Left ventricle myocardium inferior (tissue), 1 donor: ENCODE data around the gene CCDC107. TPM values are rescaled to one million over a fixed set of nuclear protein-coding genes. Genes with fewer than 3 reads are reported as not detected.
A peak's percentile ranks its signal among the peaks of the same experiment; 100 is the strongest.

ENCODE experiments used
- DNase-seq: peaks from one replicate; pipeline ENCODE4 v3.0.0-alpha.2; 2020
- H3K27ac ChIP-seq: fragments of 200-600 bp; replicated peaks from 2 replicates; pipeline ENCODE4 v1.8.0; 2021
- H3K27me3 ChIP-seq: fragments of 200-600 bp; 2 replicates; pipeline ENCODE4 v1.8.0; 2021; ENCODE audit warnings: low read depth
- H3K36me3 ChIP-seq: fragments of 200-600 bp; 2 replicates; pipeline ENCODE4 v1.8.0; 2021
- H3K4me1 ChIP-seq: fragments of 200-600 bp; 2 replicates; pipeline ENCODE4 v1.8.0; 2021
- H3K4me3 ChIP-seq: fragments of 200-600 bp; 2 replicates; pipeline ENCODE4 v1.8.0; 2021; ENCODE audit warnings: mild to moderate bottlenecking, moderate library complexity
- H3K9me3 ChIP-seq: fragments of 200-600 bp; replicated peaks from 2 replicates; pipeline ENCODE4 v1.8.0; 2021
- intact Hi-C: fragments of 100-400 bp; cut with micrococcal nuclease; formaldehyde crosslinking; loops from one replicate; pipeline ENCODE4 v1.11.0; 2022
- total RNA-seq: library from RNA; stranded (reverse); fragmentation: NEBNext Ultra II Directional; extraction: Animal tissue kit (Norgen Biotek cat#: 25700); gene quantifications from one replicate; pipeline ENCODE4 v1.2.1, GENCODE V29; 2021
- TF ChIP-seq, protein P1 (sequence below): fragments of 200-600 bp; IDR thresholded peaks from 2 replicates; pipeline ENCODE4 v1.8.0; 2021; ENCODE audit warnings: antibody characterized with exemption, mild to moderate bottlenecking, borderline replicate concordance
- donor health status: DM: no; HTN: yes; CAD: no; lungs with severe emphysema.

CCDC107 gene
- total RNA-seq, 1 donor from 2014 or later: 44.3 TPM

GRCh38 chr9:35688558-35689541 is 30.8 kb downstream of the CCDC107 start:
- peaks cover 73% of the 10 kb centered on the region for H3K4me1 ChIP-seq
- intact Hi-C loops: no loop called here
- no peaks in the 10 kb centered on the region for H3K9me3 ChIP-seq
- H3K36me3 ChIP-seq: peaks cover 29% of the 10 kb centered on the region
- H3K27me3 ChIP-seq: no peaks in the 10 kb centered on the region
- DNase-seq: no peak
- peak overlapping the region; percentile 98 for H3K27ac ChIP-seq
- H3K4me3 ChIP-seq: peak overlapping the region; percentile 78
- TF ChIP-seq, protein P1, sequence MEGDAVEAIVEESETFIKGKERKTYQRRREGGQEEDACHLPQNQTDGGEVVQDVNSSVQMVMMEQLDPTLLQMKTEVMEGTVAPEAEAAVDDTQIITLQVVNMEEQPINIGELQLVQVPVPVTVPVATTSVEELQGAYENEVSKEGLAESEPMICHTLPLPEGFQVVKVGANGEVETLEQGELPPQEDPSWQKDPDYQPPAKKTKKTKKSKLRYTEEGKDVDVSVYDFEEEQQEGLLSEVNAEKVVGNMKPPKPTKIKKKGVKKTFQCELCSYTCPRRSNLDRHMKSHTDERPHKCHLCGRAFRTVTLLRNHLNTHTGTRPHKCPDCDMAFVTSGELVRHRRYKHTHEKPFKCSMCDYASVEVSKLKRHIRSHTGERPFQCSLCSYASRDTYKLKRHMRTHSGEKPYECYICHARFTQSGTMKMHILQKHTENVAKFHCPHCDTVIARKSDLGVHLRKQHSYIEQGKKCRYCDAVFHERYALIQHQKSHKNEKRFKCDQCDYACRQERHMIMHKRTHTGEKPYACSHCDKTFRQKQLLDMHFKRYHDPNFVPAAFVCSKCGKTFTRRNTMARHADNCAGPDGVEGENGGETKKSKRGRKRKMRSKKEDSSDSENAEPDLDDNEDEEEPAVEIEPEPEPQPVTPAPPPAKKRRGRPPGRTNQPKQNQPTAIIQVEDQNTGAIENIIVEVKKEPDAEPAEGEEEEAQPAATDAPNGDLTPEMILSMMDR: no peak

DNA sequence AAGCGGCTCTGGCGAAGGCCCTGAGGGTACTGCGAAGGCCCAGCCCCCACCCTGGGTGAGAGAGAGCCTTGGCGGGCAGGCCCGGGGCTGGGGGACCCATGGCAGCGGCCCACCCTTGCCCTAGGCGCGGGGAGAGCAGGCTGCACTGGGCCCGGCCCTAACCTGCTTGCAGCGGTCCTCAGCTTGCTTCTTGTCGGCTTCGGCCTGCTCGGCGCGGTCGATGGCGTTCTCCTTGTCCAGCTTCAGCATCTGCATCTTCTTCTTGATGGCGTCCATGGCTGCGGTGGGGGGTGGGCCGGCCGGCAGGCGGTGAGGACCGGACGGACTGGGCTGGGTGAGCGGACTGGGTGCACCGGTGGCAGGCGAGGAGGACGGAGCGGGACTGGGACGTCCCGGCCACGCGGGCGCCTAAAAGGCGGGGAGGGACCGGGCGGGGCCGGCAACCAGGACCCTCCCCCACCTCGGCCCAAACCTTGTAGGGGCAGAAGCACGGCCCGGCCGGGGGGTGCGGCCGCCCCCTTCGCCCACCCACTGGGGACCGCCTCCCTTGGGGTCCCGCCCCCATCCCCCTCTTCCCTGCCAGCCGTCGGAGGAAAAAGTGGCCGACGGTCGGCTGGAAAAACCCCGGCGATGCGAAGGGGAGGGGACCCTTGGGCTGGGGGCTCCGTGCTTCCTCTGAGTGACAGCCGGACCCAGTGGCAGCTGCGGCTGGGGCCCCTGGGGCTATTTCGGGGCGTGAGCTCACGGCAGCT is 31.6 kb downstream of the CCDC107 start, which contains the start of gene TPM2:
TSS of gene TPM2 (minus strand) at position 384 of the 752 bp plus-strand sequence. CDS start at position 276, 108 bp downstream.
- Histone ChIP-seq H3K36me3 (peaks cover 21% of the 10 kb centered on the region), H3K9me3 (no peaks in the 10 kb centered on the region), H3K27ac (peak within 1 kb of the TSS; percentile 98), H3K4me3 (peak within 1 kb of the TSS; percentile 78), H3K27me3 (no peaks in the 10 kb centered on the region), H3K4me1 (peaks cover 67% of the 10 kb centered on the region)
- DNase-seq: peak; percentile 85
- intact Hi-C loops: loop anchor here (5.0 kb wide), 1 partner anchor 32 kb away; the partner anchor contains the start of genes CCDC107 and RMRP
- TF ChIP-seq, protein P1: no peak

DNA sequence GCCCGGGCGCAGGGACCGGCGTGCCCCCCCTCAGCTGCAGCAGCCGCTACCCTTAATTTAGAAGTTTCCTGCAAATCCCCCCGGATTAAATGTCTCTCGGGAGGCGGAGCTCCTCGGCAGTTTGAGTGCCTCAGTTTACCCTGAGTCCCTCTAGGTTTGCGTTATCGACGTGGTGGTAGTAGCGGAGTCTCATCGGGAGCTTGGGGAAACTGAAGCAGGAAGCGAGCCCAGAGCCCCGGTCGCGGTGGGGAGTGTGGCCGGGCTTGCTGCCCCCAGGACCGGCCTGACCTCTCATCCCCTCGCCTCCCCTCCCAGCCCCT is 32.2 kb downstream of the CCDC107 start:
- Histone ChIP-seq H3K4me1 (peaks cover 62% of the 10 kb centered on the region), H3K9me3 (no peaks in the 10 kb centered on the region), H3K27ac (peak overlapping the region; percentile 98), H3K36me3 (peaks cover 15% of the 10 kb centered on the region), H3K27me3 (no peaks in the 10 kb centered on the region), H3K4me3 (peak overlapping the region; percentile 78)
- intact Hi-C loops: loop anchor here (5.0 kb wide), 1 partner anchor 33 kb away; the partner anchor contains the start of genes CCDC107 and RMRP
- no peak for DNase-seq
- TF ChIP-seq, protein P1: no peak

DNA sequence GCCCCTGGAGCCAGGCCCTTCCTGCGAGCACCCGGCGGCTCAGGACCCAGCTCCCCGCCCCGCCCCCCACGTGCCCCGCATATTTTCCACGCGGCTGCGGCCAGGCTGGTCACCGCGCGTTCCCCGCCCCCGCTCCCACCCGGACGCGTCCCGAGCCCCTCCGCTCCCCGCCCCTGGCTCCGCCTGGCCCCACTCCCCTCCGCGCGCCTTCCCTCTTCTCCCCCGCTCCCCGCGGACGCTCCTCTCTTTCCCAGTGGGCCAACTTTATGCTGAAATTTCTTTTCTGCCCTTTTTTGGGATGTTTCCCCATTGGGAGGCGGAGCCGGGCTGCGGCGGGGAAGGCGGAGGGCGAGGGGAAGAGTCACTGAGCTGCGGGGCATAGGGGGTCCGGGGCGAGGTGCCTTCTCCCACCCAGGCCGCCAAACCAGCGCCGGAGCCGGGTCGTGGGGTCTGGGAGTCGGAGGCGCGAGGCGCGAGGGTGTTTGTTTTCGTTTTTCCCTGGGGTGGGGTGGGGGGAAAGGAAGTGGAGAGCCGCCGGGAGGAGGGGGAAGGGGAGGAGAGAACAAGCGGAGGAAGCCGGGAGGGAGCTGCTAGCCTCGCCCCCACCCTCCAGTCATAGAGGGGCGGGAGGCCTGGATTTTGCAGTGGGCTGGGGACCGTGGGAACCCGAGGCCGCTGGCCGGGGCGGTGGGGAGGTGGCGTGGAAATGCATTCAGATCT is 32.7 kb downstream of the CCDC107 start:
- intact Hi-C loops: loop anchor here (5.0 kb wide), 1 partner anchor 33 kb away; the partner anchor contains the start of genes CCDC107 and RMRP
- no peaks in the 10 kb centered on the region for H3K27me3 ChIP-seq
- H3K27ac ChIP-seq: peak overlapping the region; percentile 98
- peak; percentile 87 for DNase-seq
- TF ChIP-seq, protein P1: no peak
- no peaks in the 10 kb centered on the region for H3K9me3 ChIP-seq
- H3K36me3 ChIP-seq: peaks cover 13% of the 10 kb centered on the region
- peak overlapping the region; percentile 78 for H3K4me3 ChIP-seq
- H3K4me1 ChIP-seq: peaks cover 57% of the 10 kb centered on the region

DNA sequence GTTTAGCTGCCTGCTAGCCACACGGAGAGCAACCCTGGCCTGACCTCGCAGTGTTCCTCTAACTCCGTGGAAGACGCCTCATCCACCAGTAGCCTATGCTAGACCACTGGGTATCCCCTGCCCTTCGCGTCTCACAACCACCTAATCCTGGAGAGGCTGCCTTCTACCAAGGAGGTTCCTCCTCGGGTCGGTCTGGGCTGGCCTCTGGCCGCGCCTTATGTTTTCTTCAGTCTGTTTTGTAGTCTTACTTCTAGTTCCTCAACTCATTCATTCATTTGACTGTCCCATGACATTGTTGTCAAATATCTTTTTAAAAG is 33.2 kb downstream of the CCDC107 start:
- H3K9me3 ChIP-seq: no peaks in the 10 kb centered on the region
- intact Hi-C loops: loop anchor here (5.0 kb wide), 1 partner anchor 34 kb away; the partner anchor contains the start of genes CCDC107 and RMRP
- H3K4me3 ChIP-seq: peak overlapping the region; percentile 78
- peaks cover 16% of the 10 kb centered on the region for H3K36me3 ChIP-seq
- no peaks in the 10 kb centered on the region for H3K27me3 ChIP-seq
- peak overlapping the region; percentile 98 for H3K27ac ChIP-seq
- TF ChIP-seq, protein P1: no peak
- no peak for DNase-seq
- peaks cover 54% of the 10 kb centered on the region for H3K4me1 ChIP-seq
